Parathyroid adenoma (tissue), 2 donors: ENCODE results near the gene ADGRV1.
"Not testable (repeated sequence)": the region's sequence is repeated elsewhere in the genome, so short reads cannot be mapped to it uniquely, and the experiment has no call there.

Experiments
- H2AFZ ChIP-seq: fragments of 300-600 bp; sonication (generic); one replicate; pipeline ENCODE4 v1.7.0; 2017; ENCODE audit warnings: antibody characterized with exemption, mild to moderate bottlenecking
- H3K27ac ChIP-seq: fragments of 300-600 bp; sonication (generic); one replicate; pipeline ENCODE4 v1.7.0; 2017
- H3K27me3 ChIP-seq: fragments of 300-600 bp; sonication (generic); one replicate; pipeline ENCODE4 v1.7.0; 2017; ENCODE audit warnings: low read length; ENCODE audit not compliant: control insufficient read depth, insufficient read depth
- H3K36me3 ChIP-seq: fragments of 300-600 bp; sonication (generic); one replicate; pipeline ENCODE4 v1.7.0; 2017; ENCODE audit warnings: low read length; ENCODE audit not compliant: control insufficient read depth, insufficient read depth
- H3K4me1 ChIP-seq: fragments of 300-600 bp; sonication (generic); one replicate; pipeline ENCODE4 v1.7.0; 2017; ENCODE audit warnings: control low read depth
- H3K4me2 ChIP-seq: fragments of 300-600 bp; sonication (generic); one replicate; pipeline ENCODE4 v1.7.0; 2017; ENCODE audit warnings: low read length
- H3K4me3 ChIP-seq: fragments of 300-600 bp; sonication (generic); one replicate; pipeline ENCODE4 v1.7.0; 2017; ENCODE audit warnings: low read depth, low read length
- H3K79me2 ChIP-seq: fragments of 300-600 bp; sonication (generic); one replicate; pipeline ENCODE4 v1.7.0; 2017; ENCODE audit warnings: control low read depth
- H3K9ac ChIP-seq: fragments of 300-600 bp; sonication (generic); one replicate; pipeline ENCODE4 v1.7.0; 2017; ENCODE audit warnings: mild to moderate bottlenecking
- H3K9me3 ChIP-seq: fragments of 300-600 bp; sonication (generic); one replicate; pipeline ENCODE4 v1.7.0; 2017; ENCODE audit warnings: low read length; ENCODE audit not compliant: control insufficient read depth
- TF ChIP-seq, protein P1 (sequence below): fragments of 300-600 bp; sonication (generic); IDR thresholded peaks from one replicate; pipeline ENCODE4 v1.7.0; 2017; ENCODE audit warnings: antibody characterized with exemption, mild to moderate bottlenecking
- donor health status: primary hyperparathyroidism.

ADGRV1 gene

GRCh38 chr5:90792725-90793124, 234.1 kb downstream of the ADGRV1 start:
- Histone ChIP-seq H3K27me3 (no peaks in the 10 kb centered on the region), H3K4me3 (no peak overlapping the region), H2AFZ (no peak overlapping the region), H3K4me2 (no peak overlapping the region), H3K9me3 (no peaks in the 10 kb centered on the region), H3K79me2 (no peaks in the 10 kb centered on the region), H3K9ac (no peak overlapping the region), H3K4me1 (no peaks in the 10 kb centered on the region), H3K36me3 (no peaks in the 10 kb centered on the region), H3K27ac (no peak overlapping the region)
- TF ChIP-seq, protein P1, sequence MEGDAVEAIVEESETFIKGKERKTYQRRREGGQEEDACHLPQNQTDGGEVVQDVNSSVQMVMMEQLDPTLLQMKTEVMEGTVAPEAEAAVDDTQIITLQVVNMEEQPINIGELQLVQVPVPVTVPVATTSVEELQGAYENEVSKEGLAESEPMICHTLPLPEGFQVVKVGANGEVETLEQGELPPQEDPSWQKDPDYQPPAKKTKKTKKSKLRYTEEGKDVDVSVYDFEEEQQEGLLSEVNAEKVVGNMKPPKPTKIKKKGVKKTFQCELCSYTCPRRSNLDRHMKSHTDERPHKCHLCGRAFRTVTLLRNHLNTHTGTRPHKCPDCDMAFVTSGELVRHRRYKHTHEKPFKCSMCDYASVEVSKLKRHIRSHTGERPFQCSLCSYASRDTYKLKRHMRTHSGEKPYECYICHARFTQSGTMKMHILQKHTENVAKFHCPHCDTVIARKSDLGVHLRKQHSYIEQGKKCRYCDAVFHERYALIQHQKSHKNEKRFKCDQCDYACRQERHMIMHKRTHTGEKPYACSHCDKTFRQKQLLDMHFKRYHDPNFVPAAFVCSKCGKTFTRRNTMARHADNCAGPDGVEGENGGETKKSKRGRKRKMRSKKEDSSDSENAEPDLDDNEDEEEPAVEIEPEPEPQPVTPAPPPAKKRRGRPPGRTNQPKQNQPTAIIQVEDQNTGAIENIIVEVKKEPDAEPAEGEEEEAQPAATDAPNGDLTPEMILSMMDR, result no peak

DNA sequence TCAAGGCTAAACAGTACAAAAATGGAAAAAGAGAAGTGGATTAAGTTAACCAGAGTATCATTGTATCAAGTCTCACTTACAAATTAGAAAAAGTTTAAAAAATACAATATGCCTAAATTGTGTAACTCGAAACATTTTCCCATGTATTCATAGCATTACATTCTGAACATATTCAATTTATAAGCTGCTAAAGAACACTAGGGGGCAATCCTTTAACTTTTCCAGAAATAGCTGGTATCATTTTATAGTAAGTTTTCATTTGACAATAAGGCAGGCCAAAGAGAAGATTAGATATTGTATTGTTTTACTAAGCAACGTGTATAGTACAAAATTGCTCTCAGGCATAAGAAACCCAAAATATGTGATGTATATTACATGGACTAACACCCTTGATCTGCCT, 234.6 kb downstream of the ADGRV1 start:
- H3K4me3 ChIP-seq, result no peak overlapping the region

DNA sequence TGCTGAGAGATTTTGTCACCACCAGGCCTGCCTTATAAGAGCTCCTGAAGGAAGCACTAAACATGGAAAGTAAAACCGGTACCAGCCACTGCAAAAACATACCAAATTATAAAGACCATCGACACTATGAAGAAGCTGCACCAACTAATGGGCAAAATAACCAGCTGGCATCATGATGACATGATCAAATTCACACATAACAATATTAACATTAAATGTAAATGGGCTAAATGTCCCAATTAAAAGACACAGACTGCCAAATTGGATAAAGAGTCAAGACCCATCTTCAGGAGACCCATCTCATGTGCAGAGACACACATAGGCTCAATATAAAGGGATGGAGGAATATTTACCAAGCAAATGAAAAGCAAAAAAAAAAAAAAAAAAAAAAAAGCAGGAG, 238.3 kb downstream of the ADGRV1 start:
- H3K4me2 ChIP-seq, H2AFZ ChIP-seq, H3K4me3 ChIP-seq, H3K36me3 ChIP-seq, H3K4me1 ChIP-seq, H3K9ac ChIP-seq, H3K27ac ChIP-seq, H3K27me3 ChIP-seq, H3K79me2 ChIP-seq, H3K9me3 ChIP-seq: not testable (repeated sequence)

More for the DNA sequence above, 234.6 kb downstream of the ADGRV1 start:
- no peaks in the 10 kb centered on the region for H3K36me3 ChIP-seq
- no peak overlapping the region for H2AFZ ChIP-seq
- TF ChIP-seq, protein P1, result no peak
- H3K9me3 ChIP-seq, result no peaks in the 10 kb centered on the region
- no peak overlapping the region for H3K4me2 ChIP-seq
- no peaks in the 10 kb centered on the region for H3K4me1 ChIP-seq
- H3K27me3 ChIP-seq, result no peaks in the 10 kb centered on the region
- no peak overlapping the region for H3K9ac ChIP-seq
- no peak overlapping the region for H3K27ac ChIP-seq
- H3K79me2 ChIP-seq, result no peaks in the 10 kb centered on the region

DNA sequence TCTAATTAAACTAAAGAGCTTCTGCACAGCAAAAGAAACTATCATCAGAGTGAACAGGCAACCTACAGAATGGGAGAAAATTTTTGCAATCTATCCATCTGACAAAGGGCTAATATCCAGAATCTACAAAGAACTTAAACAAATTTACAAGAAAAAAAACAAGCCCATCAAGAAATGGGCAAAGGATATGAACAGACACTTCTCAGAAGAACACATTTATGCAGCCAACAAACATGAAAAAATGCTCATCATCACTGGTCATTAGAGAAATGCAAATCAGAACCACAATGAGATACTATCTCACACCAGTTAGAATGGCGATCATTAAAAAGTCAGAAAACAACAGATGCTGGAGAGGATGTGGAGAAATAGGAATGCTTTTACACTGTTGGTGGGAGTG, 241.5 kb downstream of the ADGRV1 start:
- H3K27ac ChIP-seq, H3K4me1 ChIP-seq, H2AFZ ChIP-seq, H3K4me3 ChIP-seq, H3K36me3 ChIP-seq, H3K27me3 ChIP-seq, H3K9ac ChIP-seq, H3K4me2 ChIP-seq, H3K79me2 ChIP-seq, H3K9me3 ChIP-seq: not testable (repeated sequence)

DNA sequence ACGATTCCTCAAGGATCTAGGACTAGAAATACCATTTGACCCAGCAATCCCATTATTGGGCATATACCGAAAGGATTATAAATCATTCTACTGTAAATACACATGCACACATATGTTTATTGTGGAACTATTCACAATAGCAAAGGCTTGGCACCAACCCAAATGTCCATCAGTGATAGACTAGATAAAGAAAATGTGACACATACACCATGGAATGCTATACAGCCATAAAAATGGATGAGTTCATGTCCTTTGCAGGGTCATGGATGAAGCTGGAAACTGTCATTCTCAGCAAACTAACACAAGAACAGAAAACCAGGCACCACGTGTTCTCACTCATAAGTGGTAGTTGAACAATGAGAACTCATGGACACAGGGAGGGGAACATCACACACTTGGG, 241.9 kb downstream of the ADGRV1 start:
- H2AFZ ChIP-seq, H3K27ac ChIP-seq, H3K9ac ChIP-seq, H3K79me2 ChIP-seq, H3K36me3 ChIP-seq, H3K4me1 ChIP-seq, H3K4me3 ChIP-seq, H3K27me3 ChIP-seq, H3K9me3 ChIP-seq, H3K4me2 ChIP-seq: not testable (repeated sequence)

- TF ChIP-seq, protein P1, result peak; percentile 45
- Histone ChIP-seq H3K4me2 (no peak overlapping the region), H3K9ac (no peak overlapping the region), H3K27me3 (no peaks in the 10 kb centered on the region), H2AFZ (no peak overlapping the region), H3K27ac (no peak overlapping the region), H3K4me1 (no peaks in the 10 kb centered on the region), H3K79me2 (no peaks in the 10 kb centered on the region), H3K4me3 (no peak overlapping the region), H3K36me3 (no peaks in the 10 kb centered on the region), H3K9me3 (no peaks in the 10 kb centered on the region)
These were observed 244.1 kb downstream of the ADGRV1 start for GRCh38 chr5:90802474-90803317.
